Measurements from ENCODE around the gene TBCK. TPM values are rescaled to one million over a fixed set of nuclear protein-coding genes. Genes with fewer than 3 reads are reported as not detected.

Gene TBCK
- total RNA-seq, 1 experiment from 2014 or later: 28.6 TPM

DNA sequence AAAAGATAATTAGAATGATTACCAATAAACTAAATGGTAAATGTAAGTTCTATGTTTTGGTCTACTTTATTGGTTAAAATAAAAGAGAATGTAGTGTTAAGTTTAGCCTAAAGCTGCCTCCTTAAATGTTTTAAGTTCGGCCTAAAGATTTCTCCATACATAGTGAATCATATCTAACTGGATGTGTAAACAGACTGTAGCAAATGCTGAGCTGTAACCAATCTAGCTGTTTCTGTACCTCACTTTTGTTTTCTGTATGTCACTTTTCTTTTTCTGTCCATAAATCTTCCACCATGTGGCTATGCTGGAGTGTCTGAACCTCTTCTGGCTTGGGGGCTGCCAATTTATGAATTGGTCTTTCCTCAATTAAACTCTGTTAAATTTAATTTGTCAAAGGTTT is 121.2 kb downstream of the TBCK start:
- Mint-ChIP-seq H3K4me3 (no peak overlapping the region), H3K4me1 (peaks cover 9% of the 10 kb centered on the region), H3K27me3 (ENCODE audit: low read depth) (no peaks in the 10 kb centered on the region), H3K36me3 (peaks cover 3% of the 10 kb centered on the region; the same call in 1 of the 2 replicates), H3K9me3 (peaks cover 3% of the 10 kb centered on the region; the same call in 1 of the 2 replicates), H3K27ac (no peak overlapping the region)
- CTCF ChIA-PET: no interaction called here
- no peak for ATAC-seq
- TF ChIP-seq HMGA2 (CRISPR knock-in tag; IDR thresholded peaks at IDR 0.05) (no peak), ZNF232 (CRISPR knock-in tag; IDR thresholded peaks at IDR 0.05) (no peak), ELF4 (CRISPR knock-in tag; IDR thresholded peaks at IDR 0.05; ENCODE audit: low read depth) (no peak), MYBL2 (CRISPR knock-in tag; IDR thresholded peaks at IDR 0.05) (no peak), ZNF396 (CRISPR knock-in tag; IDR thresholded peaks at IDR 0.05; ENCODE audit: borderline replicate concordance) (no peak), ATF2 (CRISPR knock-in tag; IDR thresholded peaks at IDR 0.05; ENCODE audit: borderline replicate concordance, low read depth) (no peak), TEAD1 (CRISPR knock-in tag; IDR thresholded peaks at IDR 0.05) (no peak), ETV6 (CRISPR knock-in tag; IDR thresholded peaks at IDR 0.05) (no peak), IRF2 (CRISPR knock-in tag; IDR thresholded peaks at IDR 0.05; ENCODE audit: borderline replicate concordance, low read depth) (no peak), JUN (CRISPR knock-in tag; IDR thresholded peaks at IDR 0.05) (no peak), TEAD4 (CRISPR knock-in tag; IDR thresholded peaks at IDR 0.05) (no peak), CBFB (CRISPR knock-in tag; IDR thresholded peaks at IDR 0.05; ENCODE audit: low read depth) (no peak), ZNF416 (CRISPR knock-in tag; IDR thresholded peaks at IDR 0.05) (no peak)
- TF ChIP-seq, protein P1, sequence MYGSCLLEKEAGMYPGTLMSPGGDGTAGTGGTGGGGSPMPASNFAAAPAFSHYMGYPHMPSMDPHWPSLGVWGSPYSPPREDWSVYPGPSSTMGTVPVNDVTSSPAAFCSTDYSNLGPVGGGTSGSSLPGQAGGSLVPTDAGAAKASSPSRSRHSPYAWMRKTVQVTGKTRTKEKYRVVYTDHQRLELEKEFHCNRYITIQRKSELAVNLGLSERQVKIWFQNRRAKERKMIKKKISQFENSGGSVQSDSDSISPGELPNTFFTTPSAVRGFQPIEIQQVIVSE (CRISPR knock-in tag; IDR thresholded peaks at IDR 0.05; ENCODE audit: borderline replicate concordance): no peak
- TF ChIP-seq, protein P2, sequence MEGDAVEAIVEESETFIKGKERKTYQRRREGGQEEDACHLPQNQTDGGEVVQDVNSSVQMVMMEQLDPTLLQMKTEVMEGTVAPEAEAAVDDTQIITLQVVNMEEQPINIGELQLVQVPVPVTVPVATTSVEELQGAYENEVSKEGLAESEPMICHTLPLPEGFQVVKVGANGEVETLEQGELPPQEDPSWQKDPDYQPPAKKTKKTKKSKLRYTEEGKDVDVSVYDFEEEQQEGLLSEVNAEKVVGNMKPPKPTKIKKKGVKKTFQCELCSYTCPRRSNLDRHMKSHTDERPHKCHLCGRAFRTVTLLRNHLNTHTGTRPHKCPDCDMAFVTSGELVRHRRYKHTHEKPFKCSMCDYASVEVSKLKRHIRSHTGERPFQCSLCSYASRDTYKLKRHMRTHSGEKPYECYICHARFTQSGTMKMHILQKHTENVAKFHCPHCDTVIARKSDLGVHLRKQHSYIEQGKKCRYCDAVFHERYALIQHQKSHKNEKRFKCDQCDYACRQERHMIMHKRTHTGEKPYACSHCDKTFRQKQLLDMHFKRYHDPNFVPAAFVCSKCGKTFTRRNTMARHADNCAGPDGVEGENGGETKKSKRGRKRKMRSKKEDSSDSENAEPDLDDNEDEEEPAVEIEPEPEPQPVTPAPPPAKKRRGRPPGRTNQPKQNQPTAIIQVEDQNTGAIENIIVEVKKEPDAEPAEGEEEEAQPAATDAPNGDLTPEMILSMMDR (IDR thresholded peaks at IDR 0.05): no peak
- TF ChIP-seq, protein P3, sequence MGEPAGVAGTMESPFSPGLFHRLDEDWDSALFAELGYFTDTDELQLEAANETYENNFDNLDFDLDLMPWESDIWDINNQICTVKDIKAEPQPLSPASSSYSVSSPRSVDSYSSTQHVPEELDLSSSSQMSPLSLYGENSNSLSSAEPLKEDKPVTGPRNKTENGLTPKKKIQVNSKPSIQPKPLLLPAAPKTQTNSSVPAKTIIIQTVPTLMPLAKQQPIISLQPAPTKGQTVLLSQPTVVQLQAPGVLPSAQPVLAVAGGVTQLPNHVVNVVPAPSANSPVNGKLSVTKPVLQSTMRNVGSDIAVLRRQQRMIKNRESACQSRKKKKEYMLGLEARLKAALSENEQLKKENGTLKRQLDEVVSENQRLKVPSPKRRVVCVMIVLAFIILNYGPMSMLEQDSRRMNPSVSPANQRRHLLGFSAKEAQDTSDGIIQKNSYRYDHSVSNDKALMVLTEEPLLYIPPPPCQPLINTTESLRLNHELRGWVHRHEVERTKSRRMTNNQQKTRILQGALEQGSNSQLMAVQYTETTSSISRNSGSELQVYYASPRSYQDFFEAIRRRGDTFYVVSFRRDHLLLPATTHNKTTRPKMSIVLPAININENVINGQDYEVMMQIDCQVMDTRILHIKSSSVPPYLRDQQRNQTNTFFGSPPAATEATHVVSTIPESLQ (CRISPR knock-in tag; IDR thresholded peaks at IDR 0.05): no peak
- TF ChIP-seq, protein P4, sequence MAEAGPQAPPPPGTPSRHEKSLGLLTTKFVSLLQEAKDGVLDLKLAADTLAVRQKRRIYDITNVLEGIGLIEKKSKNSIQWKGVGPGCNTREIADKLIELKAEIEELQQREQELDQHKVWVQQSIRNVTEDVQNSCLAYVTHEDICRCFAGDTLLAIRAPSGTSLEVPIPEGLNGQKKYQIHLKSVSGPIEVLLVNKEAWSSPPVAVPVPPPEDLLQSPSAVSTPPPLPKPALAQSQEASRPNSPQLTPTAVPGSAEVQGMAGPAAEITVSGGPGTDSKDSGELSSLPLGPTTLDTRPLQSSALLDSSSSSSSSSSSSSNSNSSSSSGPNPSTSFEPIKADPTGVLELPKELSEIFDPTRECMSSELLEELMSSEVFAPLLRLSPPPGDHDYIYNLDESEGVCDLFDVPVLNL (CRISPR knock-in tag; IDR thresholded peaks at IDR 0.05; ENCODE audit: borderline replicate concordance, low read depth): no peak
- TF ChIP-seq, protein P5, sequence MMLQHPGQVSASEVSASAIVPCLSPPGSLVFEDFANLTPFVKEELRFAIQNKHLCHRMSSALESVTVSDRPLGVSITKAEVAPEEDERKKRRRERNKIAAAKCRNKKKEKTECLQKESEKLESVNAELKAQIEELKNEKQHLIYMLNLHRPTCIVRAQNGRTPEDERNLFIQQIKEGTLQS (CRISPR knock-in tag; conservative IDR thresholded peaks at IDR 0.05): no peak
- TF ChIP-seq, protein P6, sequence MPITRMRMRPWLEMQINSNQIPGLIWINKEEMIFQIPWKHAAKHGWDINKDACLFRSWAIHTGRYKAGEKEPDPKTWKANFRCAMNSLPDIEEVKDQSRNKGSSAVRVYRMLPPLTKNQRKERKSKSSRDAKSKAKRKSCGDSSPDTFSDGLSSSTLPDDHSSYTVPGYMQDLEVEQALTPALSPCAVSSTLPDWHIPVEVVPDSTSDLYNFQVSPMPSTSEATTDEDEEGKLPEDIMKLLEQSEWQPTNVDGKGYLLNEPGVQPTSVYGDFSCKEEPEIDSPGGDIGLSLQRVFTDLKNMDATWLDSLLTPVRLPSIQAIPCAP (CRISPR knock-in tag; IDR thresholded peaks at IDR 0.05): no peak
- DNase-seq (ENCODE audit: low spot score): no peak
- POLR2A ChIA-PET: no interaction called here

Data from WTC11 (cell line).